Measurements from ENCODE around the gene PDE3B.

GRCh38 chr11:14619603-14620531, 23.7 kb upstream of the PDE3B start:
- TF ChIP-seq POLR2A (IDR thresholded peaks at IDR 0.05; ENCODE audit: low read depth, low read length) (no peak), CTCF (conservative IDR thresholded peaks at IDR 0.05; ENCODE audit: low read depth, low read length) (no peak), RFX5 (IDR thresholded peaks at IDR 0.05; ENCODE audit: low read depth, low read length) (no peak), MAFK (IDR thresholded peaks at IDR 0.05; ENCODE audit: low read depth, low read length) (peak; percentile 79), SMC3 (IDR thresholded peaks at IDR 0.05; ENCODE audit: low read depth, low read length) (no peak), RAD21 (IDR thresholded peaks at IDR 0.05; ENCODE audit: low read length) (no peak), BHLHE40 (IDR thresholded peaks at IDR 0.05; ENCODE audit: low read depth, low read length) (no peak), MAZ (IDR thresholded peaks at IDR 0.05; ENCODE audit: borderline replicate concordance, low read depth, low read length) (no peak)

All from IMR-90 (cell line).